ENCODE measurements around the gene ATN1.

- TF ChIP-seq ZNF433 (tag by site-specific recombination; IDR thresholded peaks at IDR 0.05; ENCODE audit: low read depth) (no peak), ZNF16 (tag by site-specific recombination; IDR thresholded peaks at IDR 0.05; ENCODE audit: low read depth) (no peak), ZBTB17 (tag by site-specific recombination; IDR thresholded peaks at IDR 0.05) (peak; percentile 69), ZNF155 (tag by site-specific recombination; IDR thresholded peaks at IDR 0.05) (no peak), CTCF (tag by site-specific recombination; IDR thresholded peaks at IDR 0.05) (no peak), ZNF561 (tag by site-specific recombination; IDR thresholded peaks at IDR 0.05; ENCODE audit: borderline replicate concordance) (no peak), ZNF416 (tag by site-specific recombination; IDR thresholded peaks at IDR 0.05) (no peak), ZNF513 (tag by site-specific recombination; IDR thresholded peaks at IDR 0.05) (no peak), ZNF350 (tag by site-specific recombination; IDR thresholded peaks at IDR 0.05) (no peak), ZNF311 (tag by site-specific recombination; IDR thresholded peaks at IDR 0.05; ENCODE audit: borderline replicate concordance) (no peak), ZNF558 (tag by site-specific recombination; IDR thresholded peaks at IDR 0.05) (no peak), SP3 (tag by site-specific recombination; IDR thresholded peaks at IDR 0.05) (no peak), PRDM1 (tag by site-specific recombination; IDR thresholded peaks at IDR 0.05) (no peak), WT1 (tag by site-specific recombination; IDR thresholded peaks at IDR 0.05) (no peak)
Measured at GRCh38 chr12:6942331-6942665, 14.5 kb downstream of the ATN1 start.
